Smooth muscle cell of the brain vasculature (primary cell): ENCODE results near the gene NFYA.

ENCODE experiments used
- DNase-seq: peaks from one replicate; pipeline ENCODE4 v3.0.0-alpha.2; 2012; ENCODE audit warnings: low read depth, low spot score

Gene NFYA

GRCh38 chr6:41072836-41073202, at the start of gene NFYA:
NFYA (plus strand) TSS chr6:41072974; CDS start chr6:41079090, 6,116 bp downstream.
- no peak for DNase-seq

DNA sequence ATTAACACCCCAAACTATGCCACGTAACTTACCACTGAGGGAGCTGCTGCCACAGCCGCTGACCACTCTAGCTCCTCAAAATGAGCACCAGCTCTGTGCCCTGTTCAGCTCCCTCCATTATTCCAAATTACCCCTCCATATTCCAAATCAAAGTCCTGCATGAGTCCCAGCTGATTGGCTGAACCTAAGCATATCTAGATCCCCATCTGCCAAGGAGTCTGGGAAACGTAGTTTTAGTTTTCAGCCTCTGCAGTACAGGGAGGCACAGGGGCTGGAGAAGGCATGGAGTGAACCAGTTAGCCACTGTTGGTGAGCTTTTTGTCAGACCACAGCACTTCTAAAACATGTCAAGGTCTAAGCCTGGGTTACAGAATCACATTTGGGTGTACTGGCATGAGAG, 49.7 kb upstream of the NFYA start:
- no peak for DNase-seq

GRCh38 chr6:41025966-41026530, 46.7 kb upstream of the NFYA start:
- DNase-seq, result no peak

- no peak for DNase-seq
These were observed 45.5 kb upstream of the NFYA start for GRCh38 chr6:41027241-41027640.

GRCh38 chr6:41027799-41028560, 44.8 kb upstream of the NFYA start:
- DNase-seq, result peak; percentile 41

DNA sequence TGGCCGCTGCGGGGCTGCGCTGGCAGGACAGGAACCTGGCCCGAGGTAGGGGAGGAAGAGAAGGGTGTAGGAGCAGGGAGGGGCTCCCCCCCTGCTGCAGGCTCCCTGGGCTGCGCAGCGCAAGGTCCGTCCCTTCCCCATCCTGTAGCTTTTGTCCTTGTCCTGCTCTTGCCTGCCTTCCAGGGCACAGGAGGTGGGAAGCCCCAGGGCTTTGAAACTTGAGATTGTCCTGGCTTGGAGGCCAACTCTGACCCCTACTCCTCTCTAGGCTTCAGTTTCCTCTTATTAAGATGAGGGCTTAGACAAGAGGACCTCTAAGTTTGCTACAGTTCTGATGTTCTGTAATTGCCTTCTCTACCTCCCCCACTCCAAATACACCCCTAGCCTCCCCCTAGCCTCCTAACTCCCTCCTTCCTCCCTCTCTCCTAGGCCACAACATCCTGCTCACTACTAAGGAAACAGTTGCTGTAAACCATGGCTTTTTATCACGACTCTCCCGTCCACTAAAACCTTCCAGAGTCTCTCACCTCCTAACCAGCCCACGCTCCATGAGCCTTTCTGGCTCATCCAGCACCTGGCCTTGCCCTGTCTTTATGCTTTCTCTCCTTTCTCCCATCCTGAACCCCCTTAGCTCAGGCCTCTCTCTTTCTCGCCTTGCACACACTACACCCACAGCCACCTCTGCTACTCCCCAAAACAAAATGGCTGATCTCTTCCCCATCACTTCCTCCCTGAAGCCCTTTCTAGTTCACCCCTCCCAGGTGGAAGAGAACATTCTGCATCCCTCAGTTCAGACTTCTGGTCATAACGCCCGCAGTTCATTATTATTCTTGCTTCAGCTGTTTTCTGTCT, 44.0 kb upstream of the NFYA start:
- DNase-seq, result no peak

DNA sequence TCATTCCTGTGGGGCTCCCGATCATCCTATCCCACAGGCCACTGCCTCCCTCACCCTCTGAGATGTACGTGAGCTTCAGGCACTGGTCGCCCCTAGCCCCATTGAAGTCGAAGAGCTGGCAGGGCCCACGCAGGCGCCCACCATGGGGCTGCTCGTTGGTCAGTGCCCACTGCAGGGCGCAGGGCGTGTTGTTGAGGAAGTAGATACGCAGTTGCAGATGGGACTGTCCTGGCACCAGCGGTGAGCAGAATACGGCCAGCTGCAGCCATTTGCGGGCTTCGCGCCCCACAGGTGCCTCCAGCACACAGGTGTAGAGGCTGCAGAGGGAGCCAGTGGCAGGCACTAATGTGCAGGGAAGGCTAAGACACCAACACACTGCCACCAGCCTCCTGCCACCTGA, 39.9 kb upstream of the NFYA start:
- DNase-seq, result no peak

DNA sequence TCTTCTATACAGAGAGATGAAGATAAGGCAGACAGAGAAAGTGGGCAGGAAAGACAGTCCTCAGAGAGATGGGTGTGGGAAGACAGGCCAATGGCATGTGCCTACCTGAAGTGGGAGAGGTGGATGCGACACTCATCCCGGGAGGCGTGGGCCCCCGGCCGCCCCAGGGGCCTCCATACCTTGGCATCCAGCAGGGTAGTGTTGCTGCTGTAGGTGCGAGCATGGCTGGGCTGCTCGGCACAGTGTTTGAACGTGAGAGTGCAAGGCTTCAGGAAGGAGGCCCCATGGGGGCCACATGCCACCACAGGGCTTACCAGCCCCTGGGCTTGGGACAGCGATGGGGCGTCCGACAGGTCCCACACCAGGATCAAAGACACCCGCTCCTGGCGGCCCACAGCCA, 39.0 kb upstream of the NFYA start:
- no peak for DNase-seq

DNA sequence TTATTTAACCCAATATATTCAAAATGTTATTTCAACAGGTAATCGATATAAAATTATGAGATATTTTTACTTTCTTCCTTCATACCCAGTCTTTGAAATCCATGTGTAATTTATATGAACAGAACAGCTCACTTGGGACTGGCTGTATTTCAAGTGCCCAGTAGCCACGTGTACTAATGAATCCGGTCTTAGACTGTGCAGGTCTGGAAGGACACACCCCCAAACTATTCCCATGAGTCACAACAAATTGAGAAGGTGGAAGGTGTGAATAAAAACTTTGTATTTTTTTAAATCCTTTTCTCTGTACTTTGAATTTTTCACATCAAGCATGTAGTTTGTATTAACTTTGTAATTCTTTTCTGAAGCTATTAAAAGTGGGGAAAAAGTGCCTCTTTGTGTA, 36.6 kb upstream of the NFYA start:
- no peak for DNase-seq

DNA sequence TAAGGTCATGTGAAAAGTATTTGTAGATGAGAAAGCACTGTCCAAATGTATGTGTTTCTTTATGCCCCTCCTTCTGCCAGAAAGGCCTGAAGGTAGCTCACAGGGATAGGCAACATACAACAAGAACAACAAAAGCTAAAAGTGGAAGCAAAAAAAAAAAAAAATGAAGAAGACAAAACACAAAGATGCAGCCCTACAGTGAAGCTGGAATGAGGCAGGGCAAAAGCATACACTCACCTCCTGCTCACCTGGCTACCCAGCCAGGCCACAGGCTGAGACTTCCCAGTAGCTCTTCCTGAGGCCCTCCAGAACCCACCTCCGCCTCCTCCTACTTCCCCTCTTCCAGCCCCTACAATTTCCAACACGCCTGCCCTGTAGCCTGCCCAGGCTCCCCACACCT, 36.2 kb upstream of the NFYA start:
- no peak for DNase-seq

DNA sequence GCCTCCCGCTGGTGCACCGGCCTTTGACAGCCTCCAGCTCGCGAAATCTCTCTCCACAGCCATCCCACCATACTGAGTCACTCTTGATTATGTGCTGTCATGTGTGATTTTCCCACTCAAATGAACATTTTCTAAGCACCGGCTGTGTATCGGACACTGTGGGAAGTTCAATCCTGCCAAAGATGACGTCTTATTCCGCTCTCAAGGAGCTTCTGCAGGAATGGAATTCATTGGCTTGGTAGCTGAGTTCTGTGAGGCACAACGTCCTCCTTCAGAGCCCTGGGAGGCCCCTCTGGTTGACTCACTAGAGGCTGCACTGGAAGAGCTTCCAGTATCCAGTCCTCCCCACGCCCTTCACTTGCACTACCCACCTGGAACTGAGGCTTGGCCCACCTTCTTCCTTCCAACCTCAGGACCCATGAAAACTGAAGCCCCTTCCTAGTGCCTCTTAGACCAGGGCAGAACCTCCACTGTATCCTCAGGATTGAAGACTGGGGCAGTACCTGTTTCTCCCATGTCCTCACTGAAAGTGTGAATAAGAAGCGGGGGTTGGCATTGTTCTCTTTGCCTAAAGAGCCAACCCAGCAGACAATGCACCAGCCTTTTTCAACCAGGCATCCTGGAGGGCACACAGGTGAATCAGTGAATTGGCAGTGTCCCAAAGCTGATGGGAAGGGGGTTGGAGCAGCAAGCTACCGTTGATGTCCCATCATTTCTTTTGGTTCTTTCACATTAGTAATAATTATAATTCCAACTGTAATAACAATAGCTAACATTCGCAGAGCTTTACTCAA, 35.5 kb upstream of the NFYA start:
- DNase-seq, result no peak

DNA sequence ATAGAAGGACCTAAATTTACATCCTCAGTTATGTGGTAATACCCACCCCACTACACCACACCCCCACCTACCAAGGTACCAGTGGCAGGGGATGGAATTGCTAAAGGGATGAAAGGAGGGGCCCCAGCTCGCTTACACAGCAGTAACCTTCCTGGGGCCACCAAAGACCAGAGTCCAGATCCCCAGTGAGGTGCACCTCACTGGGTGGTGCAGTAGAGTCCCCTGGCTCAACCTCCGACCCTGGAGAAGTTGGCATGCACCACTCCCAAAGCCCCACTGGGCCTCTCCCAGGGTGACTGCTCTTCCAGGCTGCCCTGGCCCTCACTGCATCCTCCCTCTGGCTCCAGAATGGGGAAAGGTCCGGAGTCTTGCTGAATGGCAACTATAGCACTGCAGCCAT, 34.6 kb upstream of the NFYA start:
- DNase-seq, result no peak

- DNase-seq, result no peak
These were observed 33.4 kb upstream of the NFYA start, which contains the start of gene UNC5CL for GRCh38 chr6:41039060-41039998. UNC5CL (minus strand) TSS chr6:41039221; CDS start chr6:41035074, 4,147 bp downstream.

GRCh38 chr6:41040101-41040939, 32.5 kb upstream of the NFYA start:
- DNase-seq, result no peak

- no peak for DNase-seq
These were observed 31.7 kb upstream of the NFYA start for GRCh38 chr6:41040940-41041536.

- DNase-seq, result no peak
These were observed 30.3 kb upstream of the NFYA start, which contains the start of gene TSPO2 for GRCh38 chr6:41042226-41043055. TSPO2 (plus strand) TSS chr6:41042467; CDS start chr6:41042986, 519 bp downstream.

DNA sequence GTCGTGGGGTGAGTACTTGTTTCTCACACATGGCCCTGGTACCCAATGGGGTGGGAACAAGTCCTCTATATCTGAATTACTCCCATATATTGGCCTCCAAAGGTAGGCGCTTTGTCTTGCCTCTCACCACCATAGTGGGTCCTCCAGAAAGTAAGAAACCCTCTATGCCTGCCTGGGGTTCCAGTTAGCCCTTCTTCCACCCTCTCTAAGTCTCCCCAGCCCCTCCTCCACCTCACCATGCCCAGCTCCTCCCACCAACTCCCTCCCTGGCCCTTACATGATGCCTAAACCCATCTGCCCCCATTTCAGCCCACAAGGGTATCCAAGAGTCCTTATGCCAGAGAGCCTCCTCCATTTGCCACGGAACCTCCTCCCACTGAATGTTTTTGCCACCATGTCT, 29.6 kb upstream of the NFYA start:
- no peak for DNase-seq

DNA sequence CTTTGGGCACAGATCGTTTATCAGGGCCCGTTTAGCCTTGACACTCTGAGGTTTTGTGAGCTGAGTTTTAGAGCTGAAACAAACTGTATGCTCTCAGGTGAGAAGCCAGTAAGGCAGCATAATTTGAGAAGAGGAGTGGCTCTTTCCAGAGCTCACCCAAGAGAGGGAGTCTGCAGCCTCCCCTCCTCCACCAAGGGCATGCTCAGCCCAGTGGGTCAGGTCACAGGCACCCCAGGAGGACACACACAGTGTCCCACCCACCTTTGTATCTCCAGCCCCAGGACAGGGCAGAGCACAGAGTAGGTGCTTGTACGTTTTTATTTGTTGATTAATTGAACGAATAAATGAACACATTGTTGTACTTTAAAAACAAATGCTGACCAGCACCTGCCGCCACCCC, 27.1 kb upstream of the NFYA start:
- DNase-seq, result no peak
